Right lobe of liver (tissue), 6 donors: ENCODE data around the gene PTPN9. TPM values are rescaled to one million over a fixed set of nuclear protein-coding genes. Genes with fewer than 3 reads are reported as not detected.
A peak's percentile ranks its signal among the peaks of the same experiment; 100 is the strongest.
"Not testable (repeated sequence)": the region's sequence is repeated elsewhere in the genome, so short reads cannot be mapped to it uniquely, and the experiment has no call there.

ENCODE experiments used
- ATAC-seq, 4 donors: fragments of 200-7000 bp; cut with Tn5 transposase; one replicate each; pipeline ENCODE4 v1.9.1; 2020; ENCODE audit warnings: mild to moderate bottlenecking in 4 of 4, moderate library complexity in 4 of 4
- DNase-seq, 3 donors: peaks; one replicate each; pipeline ENCODE4 v3.0.0-alpha.2; 2020
- H3K27ac ChIP-seq, 3 donors: fragments of 200-600 bp; one replicate each; pipeline ENCODE4 v1.8.0; 2022
- H3K27me3 ChIP-seq, 2 donors: fragments of 200-600 bp; one replicate each; pipeline ENCODE4 v1.8.0; 2022
- H3K36me3 ChIP-seq, 4 donors: fragments of 200-600 bp; sonication (generic) in 1 of 4; one replicate each; pipeline versions ENCODE4 v1.5.1 to v1.8.0; 2017 to 2022; ENCODE audit warnings: control low read depth in 1 of 4
- H3K4me1 ChIP-seq, 4 donors: fragments of 200-600 bp; sonication (generic) in 1 of 4; one replicate each; pipeline versions ENCODE4 v1.5.1 to v1.8.0; 2017 to 2022; ENCODE audit warnings: control low read depth in 1 of 4
- H3K4me3 ChIP-seq, 3 donors: fragments of 200-600 bp; one replicate each; pipeline ENCODE4 v1.8.0; 2022
- H3K9me3 ChIP-seq, 4 donors: fragments of 200-600 bp; sonication (generic) in 1 of 4; one replicate each; pipeline versions ENCODE4 v1.5.1 to v1.8.0; 2017 to 2022; ENCODE audit warnings: control low read depth in 1 of 4
- CTCF ChIP-seq, 4 donors: fragments of 200-600 bp in 3 of 4; fragments of 450-650 bp in 1 of 4; IDR thresholded peaks; one replicate each; pipeline versions ENCODE4 v1.5.1 to v1.8.0; 2016 to 2022; ENCODE audit warnings: antibody characterized with exemption in 4 of 4, mild to moderate bottlenecking in 2 of 4
- POLR2A ChIP-seq: fragments of 450-650 bp; IDR thresholded peaks from one replicate; pipeline ENCODE4 v1.6.1; 2017; ENCODE audit warnings: antibody characterized with exemption, mild to moderate bottlenecking
- WGBS: methylation state at CpG from one replicate; pipeline ENCODE4 v1.1.6; 2018; ENCODE audit warnings: low coverage, low lambda C conversion rate; ENCODE audit not compliant: insufficient coverage; ENCODE audit errors: missing lambda C conversion rate; 5-methylcytosine and 5-hydroxymethylcytosine counted together
- intact Hi-C, 2 donors: fragments of 100-400 bp; cut with DNase I; formaldehyde crosslinking; loops; one replicate each; pipeline versions ENCODE4 v1.11.2 to v1.14.1; 2022
- total RNA-seq, 6 experiments: library from RNA; depleted of rRNA in 2 of 6; stranded (reverse); fragments of >200 nt in 2 of 6; fragmentation: NEBNext Ultra II Directional in 3 of 6; extraction: Animal tissue kit (Norgen Biotek cat#: 25700) in 3 of 6; gene quantifications; one replicate each; pipeline versions ENCODE4 v1.1.0 to v1.2.4, GENCODE V29; 2016 to 2023
- donor health status: DM: no; HTN: yes; CAD: no.
- donor health status: DM: no; HTN: no; CAD: no.
- donor health status: DM: no; HTN: no; CAD: no.
- donor health status: DM: no; HTN: yes; CAD: no.
- donor health status: DM: no; HTN: yes; CAD: no.

The PTPN9 gene
- total RNA-seq, 6 experiments from 2014 or later = 7.6 to 15.4 (median 10.0) TPM

GRCh38 chr15:75573648-75574384, 5.3 kb downstream of the PTPN9 start:
- H3K36me3 ChIP-seq = no peaks in the 10 kb centered on the region
- intact Hi-C loops = no loop called here
- TF ChIP-seq POLR2A = no peak
- no peak for TF ChIP-seq CTCF (IDR thresholded peaks at IDR 0.05)
- 95% methylated on average over 5 of the region's 5 CpGs for WGBS
- H3K4me1 ChIP-seq = peaks cover 0 to 12% (median 0%) of the 10 kb centered on the region in 4 donors
- DNase-seq = no peak
- ATAC-seq = no peak
- H3K27me3 ChIP-seq = no peaks in the 10 kb centered on the region
- no peaks in the 10 kb centered on the region for H3K9me3 ChIP-seq
- no peak overlapping the region for H3K27ac ChIP-seq
- H3K4me3 ChIP-seq = no peak overlapping the region

- 71% methylated on average over 6 of the region's 8 CpGs for WGBS
- H3K9me3 ChIP-seq = no peaks in the 10 kb centered on the region
- intact Hi-C loops = no loop called here
- H3K4me3 ChIP-seq = no peak overlapping the region
- H3K36me3 ChIP-seq = no peaks in the 10 kb centered on the region
- ATAC-seq = peak in 1 of 4 donors; percentile 32
- TF ChIP-seq CTCF (IDR thresholded peaks at IDR 0.05) (no peak), POLR2A (no peak)
- no peaks in the 10 kb centered on the region for H3K27me3 ChIP-seq
- no peak overlapping the region for H3K27ac ChIP-seq
- DNase-seq = no peak
- H3K4me1 ChIP-seq = no peaks in the 10 kb centered on the region
Measured at GRCh38 chr15:75570126-75570845, 8.8 kb downstream of the PTPN9 start.

GRCh38 chr15:75565062-75565970, 13.8 kb downstream of the PTPN9 start:
- intact Hi-C loops = no loop called here
- TF ChIP-seq POLR2A = no peak
- Histone ChIP-seq H3K27ac (no peak overlapping the region), H3K9me3 (no peaks in the 10 kb centered on the region), H3K4me3 (no peak overlapping the region), H3K36me3 (no peaks in the 10 kb centered on the region), H3K27me3 (no peaks in the 10 kb centered on the region), H3K4me1 (no peaks in the 10 kb centered on the region)
- 85% methylated on average over 1 of the region's 3 CpGs for WGBS
- ATAC-seq (no peak), DNase-seq (no peak)

GRCh38 chr15:75561888-75562287, 17.2 kb downstream of the PTPN9 start:
- TF ChIP-seq POLR2A (no peak), CTCF (IDR thresholded peaks at IDR 0.05) (no peak)
- H3K4me3 ChIP-seq = no peak overlapping the region
- H3K9me3 ChIP-seq = no peaks in the 10 kb centered on the region
- H3K36me3 ChIP-seq = no peaks in the 10 kb centered on the region
- intact Hi-C loops = no loop called here
- ATAC-seq (no peak), DNase-seq (no peak)
- no peaks in the 10 kb centered on the region for H3K4me1 ChIP-seq
- H3K27ac ChIP-seq = no peak overlapping the region
- WGBS = 97% methylated on average over 4 of the region's 5 CpGs
- H3K27me3 ChIP-seq = no peaks in the 10 kb centered on the region

GRCh38 chr15:75559360-75559759, 19.8 kb downstream of the PTPN9 start:
- DNase-seq, H3K27me3 ChIP-seq, H3K27ac ChIP-seq, intact Hi-C loops, H3K9me3 ChIP-seq, H3K4me1 ChIP-seq, ATAC-seq, H3K4me3 ChIP-seq, H3K36me3 ChIP-seq: not testable (repeated sequence)
- 93% methylated on average over 5 of the region's 6 CpGs for WGBS

GRCh38 chr15:75558955-75559354, 20.2 kb downstream of the PTPN9 start:
- H3K9me3 ChIP-seq, H3K27me3 ChIP-seq, intact Hi-C loops, ATAC-seq, DNase-seq, H3K4me1 ChIP-seq, H3K27ac ChIP-seq, H3K4me3 ChIP-seq, H3K36me3 ChIP-seq: not testable (repeated sequence)
- WGBS = 88% methylated on average over 18 of the region's 28 CpGs
